ENCODE data around the gene ACVRL1. TPM values are rescaled to one million over a fixed set of nuclear protein-coding genes. Genes with fewer than 3 reads are reported as not detected.

The ACVRL1 gene
- total and polyA plus RNA-seq, 4 donors = 3.4 to 96.9 (median 33.6) TPM

- Histone ChIP-seq H3K4me1 (ENCODE audit: control insufficient read depth in 1 of 2, insufficient read depth in 2 of 2, low read length in 2 of 2) (no peaks in the 10 kb centered on the region), H3K9me3 (ENCODE audit: control insufficient read depth, low read length) (no peaks in the 10 kb centered on the region), H3K27ac (ENCODE audit: low read depth in 1 of 2, low read length in 2 of 2) (no peak overlapping the region), H3K4me3 (ENCODE audit: low read length in 2 of 2) (no peak overlapping the region), H3K36me3 (ENCODE audit: control insufficient read depth in 1 of 2, insufficient read depth in 2 of 2, low read length in 1 of 2) (no peaks in the 10 kb centered on the region), H3K27me3 (ENCODE audit: control insufficient read depth in 1 of 2, insufficient read depth in 2 of 2, low read length in 1 of 2) (no peaks in the 10 kb centered on the region)
- intact Hi-C loops (cut with DNase I) = no loop called here
- peak; percentile 85 for ATAC-seq (ENCODE audit: low FRiP score)
- peak; percentile 76 to 88 for DNase-seq
- 37% methylated on average over 31 of the region's 31 CpGs for WGBS, 2 donors
These were observed 16.4 kb downstream of the ACVRL1 start for GRCh38 chr12:51923506-51924365.

DNA sequence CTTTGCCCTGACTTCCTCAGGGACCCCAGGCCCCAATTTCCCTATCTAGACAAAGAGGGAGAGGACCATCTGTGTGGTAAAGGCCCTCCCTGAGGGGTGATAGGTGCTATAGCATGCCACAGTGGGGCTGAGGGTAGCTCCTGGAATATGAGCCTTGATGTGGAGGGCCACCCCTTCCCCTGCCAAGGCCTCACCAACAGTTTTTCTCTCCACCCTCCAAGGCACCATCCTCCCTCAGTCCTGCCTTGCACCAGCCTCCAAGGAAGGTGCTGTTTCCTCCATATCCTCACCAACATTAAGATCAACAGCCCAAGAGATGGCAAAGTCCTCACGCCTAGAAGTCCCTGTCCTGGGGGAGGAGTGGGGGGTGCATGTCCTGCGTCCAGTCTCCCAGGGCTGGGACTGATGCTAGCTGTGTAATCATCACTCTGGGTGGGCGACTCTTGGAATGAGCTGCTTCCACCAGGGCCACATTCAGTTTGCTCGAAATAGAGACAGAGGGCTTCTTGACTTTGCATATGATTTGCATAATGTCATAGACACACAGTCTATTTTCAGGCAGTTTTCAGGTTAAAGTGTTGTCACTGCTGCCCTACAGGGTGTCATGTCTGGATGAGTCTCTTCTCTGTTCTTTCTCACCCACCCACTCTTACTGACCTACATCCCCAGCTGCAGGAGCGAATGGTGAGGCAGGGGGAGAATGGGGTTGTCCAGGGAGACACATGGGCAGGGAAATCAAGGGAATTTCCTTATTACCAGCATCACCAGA lies 17.4 kb downstream of the ACVRL1 start:
- no peak for ATAC-seq (ENCODE audit: low FRiP score)
- 89 to 97% methylated on average over 5 of the region's 5 CpGs for WGBS, 2 donors
- DNase-seq = no peak
- H3K27ac ChIP-seq (ENCODE audit: low read depth in 1 of 2, low read length in 2 of 2) = no peak overlapping the region
- H3K36me3 ChIP-seq (ENCODE audit: control insufficient read depth in 1 of 2, insufficient read depth in 2 of 2, low read length in 1 of 2) = no peaks in the 10 kb centered on the region
- no peaks in the 10 kb centered on the region for H3K27me3 ChIP-seq (ENCODE audit: control insufficient read depth in 1 of 2, insufficient read depth in 2 of 2, low read length in 1 of 2)
- no peak overlapping the region for H3K4me3 ChIP-seq (ENCODE audit: low read length in 2 of 2)
- no peaks in the 10 kb centered on the region for H3K4me1 ChIP-seq (ENCODE audit: control insufficient read depth in 1 of 2, insufficient read depth in 2 of 2, low read length in 2 of 2)
- intact Hi-C loops (cut with DNase I) = no loop called here
- H3K9me3 ChIP-seq (ENCODE audit: control insufficient read depth, low read length) = no peaks in the 10 kb centered on the region

- no peaks in the 10 kb centered on the region for H3K9me3 ChIP-seq (ENCODE audit: control insufficient read depth, low read length)
- ATAC-seq (ENCODE audit: low FRiP score) (no peak), DNase-seq (no peak)
- no peak overlapping the region for H3K4me3 ChIP-seq (ENCODE audit: low read length in 2 of 2)
- H3K36me3 ChIP-seq (ENCODE audit: control insufficient read depth in 1 of 2, insufficient read depth in 2 of 2, low read length in 1 of 2) = no peaks in the 10 kb centered on the region
- intact Hi-C loops (cut with DNase I) = no loop called here
- no peaks in the 10 kb centered on the region for H3K27me3 ChIP-seq (ENCODE audit: control insufficient read depth in 1 of 2, insufficient read depth in 2 of 2, low read length in 1 of 2)
- 71 to 72% methylated on average over 3 of the region's 3 CpGs for WGBS, 2 donors
- H3K4me1 ChIP-seq (ENCODE audit: control insufficient read depth in 1 of 2, insufficient read depth in 2 of 2, low read length in 2 of 2) = no peaks in the 10 kb centered on the region
- H3K27ac ChIP-seq (ENCODE audit: low read depth in 1 of 2, low read length in 2 of 2) = no peak overlapping the region
These were observed 18.2 kb downstream of the ACVRL1 start for GRCh38 chr12:51925346-51926063.

DNA sequence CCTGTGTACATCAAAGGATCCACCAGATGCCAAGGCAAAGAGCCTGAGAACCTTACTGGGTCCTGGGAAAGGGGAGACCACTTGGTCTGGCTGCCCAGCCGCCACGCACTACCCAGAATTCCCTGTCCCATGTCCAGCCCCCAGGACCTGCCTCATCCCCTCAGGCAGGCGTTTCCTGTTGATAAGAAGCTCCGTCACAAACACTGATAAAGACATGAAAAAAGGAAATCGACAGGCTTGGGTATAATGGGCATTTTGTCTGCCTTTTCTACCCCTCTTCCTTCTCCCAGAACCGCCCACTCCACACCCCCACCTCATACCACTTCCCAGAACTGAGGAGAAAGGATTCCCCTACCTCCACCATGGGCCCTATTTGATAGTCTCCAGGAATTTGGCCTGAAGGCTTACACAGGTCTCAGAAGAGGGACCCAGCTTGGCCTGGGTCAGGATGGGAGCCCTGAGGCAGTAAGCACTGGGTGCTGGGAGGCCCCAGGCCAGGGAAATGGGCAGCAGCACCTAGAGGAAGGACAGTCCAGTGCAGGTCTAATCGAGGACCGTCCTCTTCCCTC lies 18.8 kb downstream of the ACVRL1 start:
- intact Hi-C loops (cut with DNase I) = no loop called here
- no peak overlapping the region for H3K27ac ChIP-seq (ENCODE audit: low read depth in 1 of 2, low read length in 2 of 2)
- H3K4me3 ChIP-seq (ENCODE audit: low read length in 2 of 2) = no peak overlapping the region
- no peaks in the 10 kb centered on the region for H3K27me3 ChIP-seq (ENCODE audit: control insufficient read depth in 1 of 2, insufficient read depth in 2 of 2, low read length in 1 of 2)
- no peaks in the 10 kb centered on the region for H3K4me1 ChIP-seq (ENCODE audit: control insufficient read depth in 1 of 2, insufficient read depth in 2 of 2, low read length in 2 of 2)
- H3K9me3 ChIP-seq (ENCODE audit: control insufficient read depth, low read length) = no peaks in the 10 kb centered on the region
- DNase-seq (no peak), ATAC-seq (ENCODE audit: low FRiP score) (no peak)
- no peaks in the 10 kb centered on the region for H3K36me3 ChIP-seq (ENCODE audit: control insufficient read depth in 1 of 2, insufficient read depth in 2 of 2, low read length in 1 of 2)
- WGBS, 2 donors = 79 to 81% methylated on average over 8 of the region's 8 CpGs

DNA sequence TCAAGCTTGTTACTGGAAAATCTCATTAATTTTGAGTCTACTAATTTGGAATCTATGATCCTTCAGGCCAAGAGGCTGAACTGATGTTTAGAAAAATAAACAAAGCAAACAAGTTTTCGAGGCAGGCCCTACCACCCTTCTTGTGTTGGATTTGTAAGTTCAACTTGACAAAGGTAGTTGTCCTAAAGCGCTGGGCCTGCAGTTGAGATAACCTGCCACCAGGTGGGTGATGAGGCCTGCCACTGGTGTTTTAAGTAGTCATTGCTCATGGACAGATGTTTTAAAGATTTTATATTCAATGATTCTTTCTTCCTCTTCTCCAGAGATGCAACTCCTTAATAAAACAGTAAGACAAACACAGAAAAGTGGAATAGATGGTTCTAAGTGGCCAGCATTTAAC lies 19.4 kb downstream of the ACVRL1 start:
- 90% methylated on average over 2 of the region's 2 CpGs for WGBS, 2 donors
- DNase-seq = no peak
- H3K4me3 ChIP-seq (ENCODE audit: low read length in 2 of 2) = no peak overlapping the region
- intact Hi-C loops (cut with DNase I) = no loop called here
- ATAC-seq (ENCODE audit: low FRiP score) = no peak
- no peak overlapping the region for H3K27ac ChIP-seq (ENCODE audit: low read depth in 1 of 2, low read length in 2 of 2)
- no peaks in the 10 kb centered on the region for H3K4me1 ChIP-seq (ENCODE audit: control insufficient read depth in 1 of 2, insufficient read depth in 2 of 2, low read length in 2 of 2)
- no peaks in the 10 kb centered on the region for H3K9me3 ChIP-seq (ENCODE audit: control insufficient read depth, low read length)
- no peaks in the 10 kb centered on the region for H3K27me3 ChIP-seq (ENCODE audit: control insufficient read depth in 1 of 2, insufficient read depth in 2 of 2, low read length in 1 of 2)
- no peaks in the 10 kb centered on the region for H3K36me3 ChIP-seq (ENCODE audit: control insufficient read depth in 1 of 2, insufficient read depth in 2 of 2, low read length in 1 of 2)

GRCh38 chr12:51932218-51933076 lies 25.1 kb downstream of the ACVRL1 start:
- Histone ChIP-seq H3K27ac (ENCODE audit: low read depth in 1 of 2, low read length in 2 of 2) (no peak overlapping the region), H3K36me3 (ENCODE audit: control insufficient read depth in 1 of 2, insufficient read depth in 2 of 2, low read length in 1 of 2) (no peaks in the 10 kb centered on the region), H3K4me1 (ENCODE audit: control insufficient read depth in 1 of 2, insufficient read depth in 2 of 2, low read length in 2 of 2) (no peaks in the 10 kb centered on the region), H3K4me3 (ENCODE audit: low read length in 2 of 2) (no peak overlapping the region), H3K27me3 (ENCODE audit: control insufficient read depth in 1 of 2, insufficient read depth in 2 of 2, low read length in 1 of 2) (no peaks in the 10 kb centered on the region), H3K9me3 (ENCODE audit: control insufficient read depth, low read length) (no peaks in the 10 kb centered on the region)
- 90 to 93% methylated on average over 5 of the region's 5 CpGs for WGBS, 2 donors
- no peak for ATAC-seq (ENCODE audit: low FRiP score)
- intact Hi-C loops (cut with DNase I) = loop anchor here in 1 of 2 donors (5.0 kb wide), 1 partner anchor 440 kb away; no protein-coding TSS in a partner anchor
- DNase-seq = no peak

DNA sequence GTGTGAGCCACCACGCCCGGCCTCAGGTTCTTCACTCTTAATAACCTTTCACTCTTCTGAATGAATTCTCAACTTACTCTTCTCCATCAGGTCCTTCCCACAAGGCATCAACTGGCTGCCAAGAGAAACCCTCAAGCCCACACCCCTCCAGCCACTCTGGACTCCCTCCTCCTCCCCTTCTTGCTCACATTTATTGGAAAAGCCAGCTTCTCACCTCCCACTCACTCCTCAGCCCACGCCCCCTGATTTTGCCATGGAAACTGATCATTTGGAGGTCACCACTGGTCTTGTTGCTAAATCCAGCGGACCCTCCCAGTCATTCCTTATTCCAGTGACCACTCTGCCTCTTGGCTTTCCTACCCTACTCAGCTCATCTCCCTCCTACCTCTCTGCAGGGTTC lies 26.8 kb downstream of the ACVRL1 start:
- Histone ChIP-seq H3K27ac (ENCODE audit: low read depth in 1 of 2, low read length in 2 of 2) (no peak overlapping the region), H3K36me3 (ENCODE audit: control insufficient read depth in 1 of 2, insufficient read depth in 2 of 2, low read length in 1 of 2) (no peaks in the 10 kb centered on the region), H3K9me3 (ENCODE audit: control insufficient read depth, low read length) (no peaks in the 10 kb centered on the region), H3K4me1 (ENCODE audit: control insufficient read depth in 1 of 2, insufficient read depth in 2 of 2, low read length in 2 of 2) (no peaks in the 10 kb centered on the region), H3K27me3 (ENCODE audit: control insufficient read depth in 1 of 2, insufficient read depth in 2 of 2, low read length in 1 of 2) (no peaks in the 10 kb centered on the region), H3K4me3 (ENCODE audit: low read length in 2 of 2) (no peak overlapping the region)
- ATAC-seq (ENCODE audit: low FRiP score) (no peak), DNase-seq (no peak)
- intact Hi-C loops (cut with DNase I) = loop anchor here in 1 of 2 donors (5.0 kb wide), 1 partner anchor 438 kb away; no protein-coding TSS in a partner anchor
- WGBS, 2 donors = 97 to 100% methylated on average over 4 of the region's 4 CpGs

- Histone ChIP-seq H3K4me3 (ENCODE audit: low read length in 2 of 2) (no peak overlapping the region), H3K4me1 (ENCODE audit: control insufficient read depth in 1 of 2, insufficient read depth in 2 of 2, low read length in 2 of 2) (no peaks in the 10 kb centered on the region), H3K27ac (ENCODE audit: low read depth in 1 of 2, low read length in 2 of 2) (no peak overlapping the region), H3K36me3 (ENCODE audit: control insufficient read depth in 1 of 2, insufficient read depth in 2 of 2, low read length in 1 of 2) (no peaks in the 10 kb centered on the region), H3K9me3 (ENCODE audit: control insufficient read depth, low read length) (no peaks in the 10 kb centered on the region), H3K27me3 (ENCODE audit: control insufficient read depth in 1 of 2, insufficient read depth in 2 of 2, low read length in 1 of 2) (no peaks in the 10 kb centered on the region)
- WGBS, 2 donors = 60 to 66% methylated on average over 2 of the region's 2 CpGs
- intact Hi-C loops (cut with DNase I) = no loop called here
- ATAC-seq (ENCODE audit: low FRiP score) (no peak), DNase-seq (no peak)
These were observed 30.6 kb downstream of the ACVRL1 start for GRCh38 chr12:51937926-51938325.

Data from aorta (tissue), 5 donors.